SK-N-SH treated with all-trans-retinoic acid at 6 μM for 48 hours (cell line): ENCODE measurements around the gene LDB2.
A peak's percentile ranks its signal among the peaks of the same experiment; 100 is the strongest.

Source experiments
- ATAC-seq: fragments of 200-7000 bp; cut with Tn5 transposase; 3 replicates; pipeline ENCODE4 v1.9.1; 2020; ENCODE audit warnings: mild to moderate bottlenecking, moderate library complexity
- ARNTL ChIP-seq: fragments of 450-650 bp; formaldehyde crosslinking; IDR thresholded peaks from 2 replicates; pipeline ENCODE4 v1.5.0; 2020; ENCODE audit warnings: low read depth, mild to moderate bottlenecking, moderate library complexity, borderline replicate concordance
- CSDC2 ChIP-seq: fragments of 250-450 bp; sonication (Bioruptor Pico); IDR thresholded peaks from 2 replicates; pipeline ENCODE4 v1.5.0; 2020; ENCODE audit warnings: mild to moderate bottlenecking, moderate library complexity
- ESRRG ChIP-seq: fragments of 250-450 bp; sonication (Bioruptor Pico); IDR thresholded peaks from 2 replicates; pipeline ENCODE4 v1.6.1; 2021; ENCODE audit warnings: mild to moderate bottlenecking
- GLIS3 ChIP-seq: fragments of 250-450 bp; sonication (Bioruptor Pico); IDR thresholded peaks from 2 replicates; pipeline ENCODE4 v1.5.0; 2020; ENCODE audit warnings: mild to moderate bottlenecking, moderate library complexity
- ISL1 ChIP-seq: fragments of 250-450 bp; sonication (Bioruptor Pico); IDR thresholded peaks from 2 replicates; pipeline ENCODE4 v2.1.2; 2022; ENCODE audit warnings: mild to moderate bottlenecking, moderate library complexity
- OSR1 ChIP-seq: fragments of 250-450 bp; sonication (Bioruptor Pico); IDR thresholded peaks from 2 replicates; pipeline ENCODE4 v1.8.0; 2022; ENCODE audit warnings: moderate library complexity, mild to moderate bottlenecking, inconsistent platforms
- PPARA ChIP-seq: fragments of 250-450 bp; sonication (Bioruptor Pico); IDR thresholded peaks from 2 replicates; pipeline ENCODE4 v1.5.0; 2020; ENCODE audit warnings: mild to moderate bottlenecking, borderline replicate concordance
- RARB ChIP-seq: fragments of 250-450 bp; sonication (Bioruptor Pico); IDR thresholded peaks from 2 replicates; pipeline ENCODE4 v1.8.0; 2021; ENCODE audit warnings: mild to moderate bottlenecking, moderate library complexity
- TCF4 ChIP-seq: fragments of 250-450 bp; sonication (Bioruptor Pico); IDR thresholded peaks from 2 replicates; pipeline ENCODE4 v1.8.0; 2021; ENCODE audit warnings: mild to moderate bottlenecking, moderate library complexity, borderline replicate concordance
- TOX ChIP-seq: fragments of 250-450 bp; sonication (Bioruptor Pico); IDR thresholded peaks from 2 replicates; pipeline ENCODE4 v1.8.0; 2021; ENCODE audit warnings: mild to moderate bottlenecking, moderate library complexity, borderline replicate concordance
- ZC3H10 ChIP-seq: fragments of 250-450 bp; sonication (Bioruptor Pico); IDR thresholded peaks from 2 replicates; pipeline ENCODE4 v1.5.1; 2021; ENCODE audit warnings: mild to moderate bottlenecking, moderate library complexity
- ZFP3 ChIP-seq: fragments of 250-450 bp; sonication (Bioruptor Pico); IDR thresholded peaks from 2 replicates; pipeline ENCODE4 v1.5.0; 2020; ENCODE audit warnings: mild to moderate bottlenecking, moderate library complexity
- ZFP30 ChIP-seq: fragments of 450-650 bp; formaldehyde crosslinking; IDR thresholded peaks from 2 replicates; pipeline ENCODE4 v1.5.0; 2022; ENCODE audit warnings: mild to moderate bottlenecking, moderate library complexity
- ZNF565 ChIP-seq: fragments of 450-650 bp; formaldehyde crosslinking; conservative IDR thresholded peaks from 2 replicates; pipeline ENCODE4 v1.5.0; 2020; ENCODE audit warnings: low read depth, mild to moderate bottlenecking, moderate library complexity
- ZNF70 ChIP-seq: fragments of 450-650 bp; formaldehyde crosslinking; IDR thresholded peaks from 2 replicates; pipeline ENCODE4 v1.5.0; 2020; ENCODE audit warnings: mild to moderate bottlenecking, moderate library complexity
- ZNF8 ChIP-seq: fragments of 450-650 bp; formaldehyde crosslinking; IDR thresholded peaks from 2 replicates; pipeline ENCODE4 v1.5.0; 2020; ENCODE audit warnings: mild to moderate bottlenecking, moderate library complexity
- TF ChIP-seq, protein P1 (sequence below): fragments of 250-450 bp; sonication (Bioruptor Pico); IDR thresholded peaks from 2 replicates; pipeline ENCODE4 v1.5.0; 2020; ENCODE audit warnings: mild to moderate bottlenecking, moderate library complexity
- TF ChIP-seq, protein P2 (sequence below): fragments of 250-450 bp; sonication (Bioruptor Pico); IDR thresholded peaks from 2 replicates; pipeline ENCODE4 v1.5.1; 2020; ENCODE audit warnings: low read depth, mild to moderate bottlenecking, moderate library complexity
- TF ChIP-seq, protein P3 (sequence below): fragments of 250-450 bp; sonication (Bioruptor Pico); IDR thresholded peaks from 2 replicates; pipeline ENCODE4 v1.8.0; 2020; ENCODE audit warnings: mild to moderate bottlenecking, moderate library complexity, borderline replicate concordance
- TF ChIP-seq, protein P4 (sequence below): fragments of 250-450 bp; sonication (Bioruptor Pico); IDR thresholded peaks from 2 replicates; pipeline ENCODE4 v1.5.1; 2021; ENCODE audit warnings: mild to moderate bottlenecking, moderate library complexity
- TF ChIP-seq, protein P5 (sequence below): fragments of 250-450 bp; sonication (Bioruptor Pico); IDR thresholded peaks from 2 replicates; pipeline ENCODE4 v1.8.0; 2021; ENCODE audit warnings: low read depth, mild to moderate bottlenecking, moderate library complexity, borderline replicate concordance

LDB2 gene

DNA sequence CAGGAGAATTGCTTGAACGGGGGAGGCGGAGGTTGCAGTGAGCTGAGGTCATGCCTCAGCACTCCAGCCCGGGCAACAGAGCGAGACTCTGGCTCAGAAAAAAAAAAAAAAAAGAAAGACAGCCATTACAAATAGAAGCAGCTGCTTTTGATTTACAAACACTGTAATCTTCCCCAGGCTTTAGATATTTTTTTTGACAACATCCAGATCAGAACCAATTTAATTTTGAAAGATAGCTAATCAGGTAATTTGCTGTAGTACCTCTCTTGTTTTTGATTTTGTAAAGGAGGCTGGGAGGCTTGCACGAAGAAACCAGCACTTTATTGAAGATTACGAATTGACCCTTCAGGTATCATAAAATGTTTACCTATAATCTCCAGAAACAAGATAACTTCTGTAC, 107.0 kb downstream of the LDB2 start:
- ATAC-seq: peak; percentile 49; the same call in 2 of the 3 replicates
- TF ChIP-seq ZFP3 (CRISPR knock-in tag): no peak
- TF ChIP-seq, protein P1, sequence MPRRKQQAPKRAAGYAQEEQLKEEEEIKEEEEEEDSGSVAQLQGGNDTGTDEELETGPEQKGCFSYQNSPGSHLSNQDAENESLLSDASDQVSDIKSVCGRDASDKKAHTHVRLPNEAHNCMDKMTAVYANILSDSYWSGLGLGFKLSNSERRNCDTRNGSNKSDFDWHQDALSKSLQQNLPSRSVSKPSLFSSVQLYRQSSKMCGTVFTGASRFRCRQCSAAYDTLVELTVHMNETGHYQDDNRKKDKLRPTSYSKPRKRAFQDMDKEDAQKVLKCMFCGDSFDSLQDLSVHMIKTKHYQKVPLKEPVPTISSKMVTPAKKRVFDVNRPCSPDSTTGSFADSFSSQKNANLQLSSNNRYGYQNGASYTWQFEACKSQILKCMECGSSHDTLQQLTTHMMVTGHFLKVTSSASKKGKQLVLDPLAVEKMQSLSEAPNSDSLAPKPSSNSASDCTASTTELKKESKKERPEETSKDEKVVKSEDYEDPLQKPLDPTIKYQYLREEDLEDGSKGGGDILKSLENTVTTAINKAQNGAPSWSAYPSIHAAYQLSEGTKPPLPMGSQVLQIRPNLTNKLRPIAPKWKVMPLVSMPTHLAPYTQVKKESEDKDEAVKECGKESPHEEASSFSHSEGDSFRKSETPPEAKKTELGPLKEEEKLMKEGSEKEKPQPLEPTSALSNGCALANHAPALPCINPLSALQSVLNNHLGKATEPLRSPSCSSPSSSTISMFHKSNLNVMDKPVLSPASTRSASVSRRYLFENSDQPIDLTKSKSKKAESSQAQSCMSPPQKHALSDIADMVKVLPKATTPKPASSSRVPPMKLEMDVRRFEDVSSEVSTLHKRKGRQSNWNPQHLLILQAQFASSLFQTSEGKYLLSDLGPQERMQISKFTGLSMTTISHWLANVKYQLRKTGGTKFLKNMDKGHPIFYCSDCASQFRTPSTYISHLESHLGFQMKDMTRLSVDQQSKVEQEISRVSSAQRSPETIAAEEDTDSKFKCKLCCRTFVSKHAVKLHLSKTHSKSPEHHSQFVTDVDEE: peak; percentile 90
- peak; percentile 96 for TF ChIP-seq TCF4 (CRISPR knock-in tag)
- TF ChIP-seq ISL1 (CRISPR knock-in tag): peak; percentile 49; the same call in 1 of the 2 replicates

DNA sequence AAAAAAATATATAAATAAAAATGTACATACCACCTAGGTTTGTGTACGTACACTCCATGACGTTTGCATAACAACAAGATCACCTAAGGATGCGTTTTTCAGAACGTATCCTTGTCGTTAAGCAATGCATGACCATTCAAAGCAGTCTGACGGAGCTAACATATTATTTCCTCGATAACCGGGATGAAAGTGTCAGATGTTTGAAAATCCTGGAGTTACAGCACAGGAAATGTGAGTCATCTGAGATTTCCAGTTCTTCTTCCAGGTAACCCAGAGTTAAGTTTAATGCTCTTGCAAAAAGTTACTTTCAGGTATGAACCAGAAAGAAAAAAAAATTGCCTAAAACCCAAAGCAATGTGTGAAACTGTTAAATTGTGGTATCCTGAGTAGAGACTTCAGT, 107.9 kb downstream of the LDB2 start:
- ATAC-seq: no peak

DNA sequence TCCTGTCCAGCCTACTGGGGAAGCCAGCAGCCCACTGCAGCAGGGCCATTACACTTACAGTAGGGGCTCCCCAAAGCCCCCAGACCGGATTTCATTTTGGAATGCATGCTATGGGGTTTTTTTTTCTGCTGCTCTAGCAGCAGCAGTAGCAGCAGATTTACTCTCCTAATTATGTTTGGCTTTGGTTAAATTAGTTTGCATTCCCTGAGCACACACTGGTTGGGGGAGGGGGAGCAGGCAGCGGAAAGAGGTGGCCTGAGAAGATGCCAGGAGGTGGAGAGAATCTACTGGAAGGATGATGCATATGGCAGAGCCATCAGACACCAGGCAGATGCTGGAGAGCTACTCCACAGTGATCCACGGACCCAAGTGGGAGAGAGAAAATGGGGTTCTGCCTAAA, 109.6 kb downstream of the LDB2 start:
- no peak for ATAC-seq
- TF ChIP-seq, protein P2, sequence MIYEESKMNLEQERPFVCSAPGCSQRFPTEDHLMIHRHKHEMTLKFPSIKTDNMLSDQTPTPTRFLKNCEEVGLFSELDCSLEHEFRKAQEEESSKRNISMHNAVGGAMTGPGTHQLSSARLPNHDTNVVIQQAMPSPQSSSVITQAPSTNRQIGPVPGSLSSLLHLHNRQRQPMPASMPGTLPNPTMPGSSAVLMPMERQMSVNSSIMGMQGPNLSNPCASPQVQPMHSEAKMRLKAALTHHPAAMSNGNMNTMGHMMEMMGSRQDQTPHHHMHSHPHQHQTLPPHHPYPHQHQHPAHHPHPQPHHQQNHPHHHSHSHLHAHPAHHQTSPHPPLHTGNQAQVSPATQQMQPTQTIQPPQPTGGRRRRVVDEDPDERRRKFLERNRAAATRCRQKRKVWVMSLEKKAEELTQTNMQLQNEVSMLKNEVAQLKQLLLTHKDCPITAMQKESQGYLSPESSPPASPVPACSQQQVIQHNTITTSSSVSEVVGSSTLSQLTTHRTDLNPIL: no peak
- TF ChIP-seq RARB (no peak), ZC3H10 (CRISPR knock-in tag) (no peak), OSR1 (CRISPR knock-in tag) (no peak), ESRRG (no peak), ZNF8 (CRISPR knock-in tag) (no peak), ZFP30 (CRISPR knock-in tag) (no peak), CSDC2 (CRISPR knock-in tag) (no peak)
- TF ChIP-seq, protein P3, sequence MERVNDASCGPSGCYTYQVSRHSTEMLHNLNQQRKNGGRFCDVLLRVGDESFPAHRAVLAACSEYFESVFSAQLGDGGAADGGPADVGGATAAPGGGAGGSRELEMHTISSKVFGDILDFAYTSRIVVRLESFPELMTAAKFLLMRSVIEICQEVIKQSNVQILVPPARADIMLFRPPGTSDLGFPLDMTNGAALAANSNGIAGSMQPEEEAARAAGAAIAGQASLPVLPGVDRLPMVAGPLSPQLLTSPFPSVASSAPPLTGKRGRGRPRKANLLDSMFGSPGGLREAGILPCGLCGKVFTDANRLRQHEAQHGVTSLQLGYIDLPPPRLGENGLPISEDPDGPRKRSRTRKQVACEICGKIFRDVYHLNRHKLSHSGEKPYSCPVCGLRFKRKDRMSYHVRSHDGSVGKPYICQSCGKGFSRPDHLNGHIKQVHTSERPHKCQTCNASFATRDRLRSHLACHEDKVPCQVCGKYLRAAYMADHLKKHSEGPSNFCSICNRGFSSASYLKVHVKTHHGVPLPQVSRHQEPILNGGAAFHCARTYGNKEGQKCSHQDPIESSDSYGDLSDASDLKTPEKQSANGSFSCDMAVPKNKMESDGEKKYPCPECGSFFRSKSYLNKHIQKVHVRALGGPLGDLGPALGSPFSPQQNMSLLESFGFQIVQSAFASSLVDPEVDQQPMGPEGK (CRISPR knock-in tag): no peak

More for the DNA sequence above, 107.9 kb downstream of the LDB2 start:
- TF ChIP-seq ZNF70 (CRISPR knock-in tag) (no peak), ARNTL (no peak), ZFP30 (CRISPR knock-in tag) (no peak), ZFP3 (CRISPR knock-in tag) (no peak), ISL1 (CRISPR knock-in tag) (no peak), PPARA (no peak), ZC3H10 (CRISPR knock-in tag) (no peak), CSDC2 (CRISPR knock-in tag) (no peak), GLIS3 (CRISPR knock-in tag) (no peak), RARB (no peak), ZNF565 (CRISPR knock-in tag) (no peak), ZNF8 (CRISPR knock-in tag) (no peak), TOX (CRISPR knock-in tag) (no peak)
- TF ChIP-seq, protein P4, sequence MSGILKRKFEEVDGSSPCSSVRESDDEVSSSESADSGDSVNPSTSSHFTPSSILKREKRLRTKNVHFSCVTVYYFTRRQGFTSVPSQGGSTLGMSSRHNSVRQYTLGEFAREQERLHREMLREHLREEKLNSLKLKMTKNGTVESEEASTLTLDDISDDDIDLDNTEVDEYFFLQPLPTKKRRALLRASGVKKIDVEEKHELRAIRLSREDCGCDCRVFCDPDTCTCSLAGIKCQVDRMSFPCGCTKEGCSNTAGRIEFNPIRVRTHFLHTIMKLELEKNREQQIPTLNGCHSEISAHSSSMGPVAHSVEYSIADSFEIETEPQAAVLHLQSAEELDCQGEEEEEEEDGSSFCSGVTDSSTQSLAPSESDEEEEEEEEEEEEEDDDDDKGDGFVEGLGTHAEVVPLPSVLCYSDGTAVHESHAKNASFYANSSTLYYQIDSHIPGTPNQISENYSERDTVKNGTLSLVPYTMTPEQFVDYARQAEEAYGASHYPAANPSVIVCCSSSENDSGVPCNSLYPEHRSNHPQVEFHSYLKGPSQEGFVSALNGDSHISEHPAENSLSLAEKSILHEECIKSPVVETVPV: no peak
- TF ChIP-seq, protein P3 (CRISPR knock-in tag): no peak
- TF ChIP-seq, protein P5, sequence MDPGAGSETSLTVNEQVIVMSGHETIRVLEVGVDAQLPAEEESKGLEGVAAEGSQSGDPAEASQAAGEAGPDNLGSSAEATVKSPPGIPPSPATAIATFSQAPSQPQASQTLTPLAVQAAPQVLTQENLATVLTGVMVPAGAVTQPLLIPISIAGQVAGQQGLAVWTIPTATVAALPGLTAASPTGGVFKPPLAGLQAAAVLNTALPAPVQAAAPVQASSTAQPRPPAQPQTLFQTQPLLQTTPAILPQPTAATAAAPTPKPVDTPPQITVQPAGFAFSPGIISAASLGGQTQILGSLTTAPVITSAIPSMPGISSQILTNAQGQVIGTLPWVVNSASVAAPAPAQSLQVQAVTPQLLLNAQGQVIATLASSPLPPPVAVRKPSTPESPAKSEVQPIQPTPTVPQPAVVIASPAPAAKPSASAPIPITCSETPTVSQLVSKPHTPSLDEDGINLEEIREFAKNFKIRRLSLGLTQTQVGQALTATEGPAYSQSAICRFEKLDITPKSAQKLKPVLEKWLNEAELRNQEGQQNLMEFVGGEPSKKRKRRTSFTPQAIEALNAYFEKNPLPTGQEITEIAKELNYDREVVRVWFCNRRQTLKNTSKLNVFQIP (CRISPR knock-in tag): no peak
- TF ChIP-seq, protein P1: no peak
